ENCODE data around the gene NFATC2.

NFATC2 gene

GRCh38 chr20:51432875-51433274 is 109.6 kb downstream of the NFATC2 start:
- no peak for DNase-seq (ENCODE audit: low read depth in 1 of 2, low spot score in 1 of 2)

DNA sequence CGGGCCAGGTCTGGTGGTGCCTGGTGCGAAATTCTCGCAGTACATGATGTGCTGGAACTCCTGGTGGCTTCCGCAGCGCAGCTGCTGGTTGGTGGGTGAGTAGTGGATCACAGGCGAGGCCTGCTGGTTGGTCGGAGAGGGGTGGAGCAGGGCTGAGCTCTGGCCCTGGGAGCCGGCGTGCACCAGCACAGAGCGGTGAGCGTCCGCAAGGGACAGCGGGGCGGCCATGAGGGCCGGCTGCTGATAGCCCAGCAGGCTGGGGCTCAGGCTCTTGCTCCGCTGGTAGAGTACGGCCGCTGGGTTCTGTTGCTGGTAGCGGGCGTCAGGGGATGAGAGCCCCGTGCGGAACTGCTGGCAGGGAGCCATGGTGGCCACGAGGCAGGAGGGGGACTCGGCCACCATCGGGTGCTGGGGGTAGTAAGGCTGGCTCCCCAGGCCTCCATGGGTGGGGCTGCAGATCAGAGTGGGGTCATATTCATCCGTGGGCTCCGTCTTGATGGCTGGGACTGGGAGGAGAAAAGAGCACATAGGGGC is 110.2 kb downstream of the NFATC2 start:
- DNase-seq (ENCODE audit: low read depth in 1 of 2, low spot score in 1 of 2), result no peak

- no peak for DNase-seq (ENCODE audit: low read depth in 1 of 2, low spot score in 1 of 2)
Observed at GRCh38 chr20:51431321-51431720, 111.2 kb downstream of the NFATC2 start.

DNA sequence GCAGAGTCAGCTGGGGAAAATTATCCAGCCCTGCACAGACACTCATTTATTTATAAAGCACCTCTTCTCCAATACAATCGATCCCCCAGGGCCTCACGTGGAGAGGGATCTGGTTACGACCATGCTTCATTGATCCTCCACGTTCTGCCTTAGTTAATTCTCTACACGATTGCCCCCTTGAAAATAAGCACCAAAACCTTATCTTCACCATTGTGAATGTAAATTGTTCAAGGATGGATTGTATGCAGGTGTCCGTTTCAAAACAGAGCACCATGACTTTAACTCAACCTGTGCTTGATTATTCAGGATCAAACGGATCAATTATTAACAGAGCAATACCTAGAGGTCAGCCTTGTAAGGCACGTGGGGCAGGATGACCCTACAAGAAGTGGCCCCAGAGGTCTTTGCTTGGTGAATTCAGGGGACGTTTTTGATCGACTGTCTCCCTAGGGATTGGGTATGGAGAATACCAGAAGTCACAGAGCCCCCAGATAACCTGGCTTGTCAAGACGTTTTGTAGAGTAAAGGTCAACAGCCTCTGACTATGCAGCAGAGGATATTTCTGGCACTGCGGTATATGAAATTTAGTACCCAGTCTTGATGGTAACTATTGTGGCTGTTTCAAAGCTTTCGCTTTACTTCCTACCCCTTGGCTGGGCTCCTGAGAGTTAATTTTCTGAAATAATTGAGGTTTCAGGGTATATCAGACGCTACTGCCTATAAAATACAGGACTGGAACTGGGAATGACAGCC is 112.1 kb downstream of the NFATC2 start:
- DNase-seq (ENCODE audit: low read depth in 1 of 2, low spot score in 1 of 2), result no peak

DNA sequence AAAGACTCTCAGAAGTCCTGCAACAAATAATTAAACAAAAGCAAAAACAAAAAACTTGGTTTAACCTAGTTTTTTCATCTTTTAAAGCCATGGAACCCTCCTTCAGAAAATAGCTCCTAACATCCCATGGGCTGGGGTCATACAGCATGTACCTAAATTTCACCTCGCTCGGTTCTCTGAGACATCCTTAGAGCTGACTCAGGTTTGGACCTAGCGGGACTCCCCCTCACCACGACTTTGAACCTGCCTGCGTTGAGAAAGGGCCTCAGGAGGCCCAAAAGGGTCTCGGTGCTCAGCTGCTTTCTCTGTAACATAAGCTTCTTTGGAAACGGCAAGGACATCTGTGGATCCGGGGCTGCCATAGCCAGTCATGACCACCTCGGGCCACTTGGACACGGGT is 112.8 kb downstream of the NFATC2 start:
- no peak for DNase-seq (ENCODE audit: low read depth in 1 of 2, low spot score in 1 of 2)

GRCh38 chr20:51429144-51429482 is 113.4 kb downstream of the NFATC2 start:
- DNase-seq (ENCODE audit: low read depth in 1 of 2, low spot score in 1 of 2), result no peak

GRCh38 chr20:51428401-51429143 is 113.9 kb downstream of the NFATC2 start:
- no peak for DNase-seq (ENCODE audit: low read depth in 1 of 2, low spot score in 1 of 2)

DNA sequence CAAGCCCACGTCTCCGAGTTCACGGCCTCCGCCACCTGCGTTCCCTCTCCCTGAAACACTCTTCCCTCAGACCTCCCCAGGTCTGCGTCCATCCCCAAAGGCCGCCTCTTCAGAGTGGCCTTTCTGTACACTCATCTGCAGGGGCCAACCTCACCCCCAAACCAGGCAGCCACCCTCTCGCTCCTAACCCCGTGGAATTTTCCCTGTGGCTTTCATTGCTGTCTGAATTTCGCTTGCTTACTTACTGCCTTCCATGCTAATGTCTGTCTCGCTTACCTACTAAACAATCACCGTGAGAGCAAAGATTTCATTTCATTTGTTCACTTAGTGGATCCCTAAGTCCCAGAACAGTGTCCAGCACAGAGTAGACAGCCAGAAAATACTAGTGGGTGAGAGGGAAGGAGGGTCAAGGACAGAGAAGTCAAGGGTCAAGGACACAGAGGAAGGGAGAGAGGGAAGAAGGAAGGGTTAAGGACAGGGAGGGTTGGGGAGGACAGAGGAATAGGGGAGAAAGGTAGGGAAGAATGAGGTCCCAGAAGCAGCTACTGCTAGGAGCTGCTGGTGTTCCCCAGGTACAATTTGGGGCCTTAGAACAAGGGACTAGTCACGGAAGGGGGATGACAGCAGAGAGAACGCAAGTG is 114.7 kb downstream of the NFATC2 start:
- DNase-seq (ENCODE audit: low read depth in 1 of 2, low spot score in 1 of 2), result no peak

DNA sequence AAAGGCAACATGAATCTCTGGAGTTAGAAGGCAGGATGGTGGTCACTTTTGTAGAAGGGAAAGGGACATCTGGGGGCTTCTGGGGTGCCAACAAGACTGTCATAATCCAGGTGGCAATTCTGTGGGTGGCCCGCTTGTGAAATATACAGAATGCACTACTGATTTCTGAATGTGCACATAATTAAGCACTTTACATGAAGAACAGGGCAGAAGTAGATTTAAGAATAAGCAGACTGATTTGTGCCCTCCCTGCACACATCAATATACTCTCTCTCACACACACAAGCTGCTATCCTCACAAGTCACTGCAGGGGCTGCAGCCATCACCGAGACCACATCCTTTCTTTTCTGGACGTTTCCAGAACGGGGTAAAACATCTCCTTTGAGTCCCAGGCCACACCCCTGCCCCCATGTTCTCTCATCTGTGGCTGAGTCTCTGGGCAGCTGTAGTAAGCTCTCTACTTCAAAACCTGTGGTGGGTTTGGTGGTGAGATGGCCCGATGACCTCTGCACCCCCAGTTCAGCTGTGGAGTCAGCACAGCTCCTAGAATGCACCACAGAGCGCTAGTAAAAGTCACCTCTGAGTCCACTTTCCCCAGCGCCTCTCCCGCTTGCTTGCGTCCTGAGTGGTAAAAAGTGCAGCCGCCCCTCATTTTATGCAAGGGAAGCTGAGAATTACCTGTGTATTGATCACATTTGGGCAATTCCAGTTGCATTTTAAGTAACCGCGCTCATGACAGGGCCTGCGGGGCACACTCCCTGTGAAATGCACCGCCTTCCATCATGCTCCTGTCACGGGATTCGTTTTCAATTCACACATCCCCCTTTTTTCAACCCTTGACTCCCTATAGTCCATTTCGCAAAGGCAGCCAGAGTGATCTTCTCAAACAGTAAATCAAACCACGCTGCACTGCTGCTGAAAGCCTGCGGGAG is 115.5 kb downstream of the NFATC2 start:
- no peak for DNase-seq (ENCODE audit: low read depth in 1 of 2, low spot score in 1 of 2)

GRCh38 chr20:51425347-51426106 is 117.0 kb downstream of the NFATC2 start:
- DNase-seq (ENCODE audit: low read depth in 1 of 2, low spot score in 1 of 2), result no peak

DNA sequence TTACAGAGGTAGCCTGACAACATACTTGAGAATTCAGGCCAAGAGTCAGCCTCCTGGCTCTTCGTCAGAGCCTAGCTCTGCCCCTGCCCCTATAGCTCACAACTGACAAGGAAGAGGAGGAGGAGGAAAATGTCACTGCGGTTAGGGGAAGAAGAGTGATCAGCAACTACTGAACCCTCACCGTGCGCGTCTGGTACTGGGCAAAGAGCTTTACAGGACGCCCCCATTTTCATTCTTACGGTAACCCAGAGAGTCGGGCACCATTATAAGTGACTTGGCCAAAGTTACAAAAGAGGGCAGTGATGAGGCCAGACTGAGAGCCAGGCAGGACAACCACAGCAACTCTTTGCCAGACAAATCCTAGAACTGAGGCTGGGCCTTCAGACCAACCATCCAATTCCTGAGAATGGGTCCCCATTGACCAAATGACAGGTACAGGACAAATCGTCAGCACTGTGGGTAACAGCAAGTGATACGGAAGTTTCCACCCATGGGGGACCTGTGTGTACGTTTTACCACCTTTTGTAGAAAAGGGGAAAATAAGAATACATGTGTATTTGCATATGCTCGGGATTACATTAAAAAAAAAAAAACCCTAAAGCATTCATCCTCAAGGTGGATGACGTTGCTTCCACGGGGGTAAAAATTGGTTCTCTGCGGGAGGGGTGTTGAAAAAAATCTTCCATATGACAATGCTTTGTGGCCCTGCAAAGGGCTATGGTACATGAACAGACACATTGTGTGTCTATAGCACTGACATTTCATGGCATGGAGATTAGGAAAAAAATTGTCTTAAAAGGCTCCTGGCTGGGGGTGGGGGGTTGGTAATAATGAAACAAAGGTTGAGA is 118.0 kb downstream of the NFATC2 start:
- no peak for DNase-seq (ENCODE audit: low read depth in 1 of 2, low spot score in 1 of 2)

GRCh38 chr20:51423810-51424209 is 118.7 kb downstream of the NFATC2 start:
- no peak for DNase-seq (ENCODE audit: low read depth in 1 of 2, low spot score in 1 of 2)

DNA sequence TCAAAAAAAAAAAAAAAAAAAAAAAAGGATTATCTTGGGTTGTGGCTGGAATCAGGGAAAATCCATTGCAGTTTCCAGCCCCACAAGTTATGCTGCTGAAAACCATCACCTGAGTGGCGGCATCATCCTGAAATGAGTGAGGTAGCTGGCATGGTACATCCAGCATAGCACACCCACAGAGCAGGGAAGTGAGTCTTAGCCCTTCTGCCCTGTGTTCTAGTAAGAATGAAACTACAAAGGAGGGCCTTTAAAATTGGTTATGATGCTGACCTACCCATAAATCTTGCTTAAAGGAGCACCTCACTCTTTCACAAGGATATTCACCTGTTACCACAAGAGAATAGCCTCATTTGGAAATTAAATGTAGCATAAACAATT is 119.2 kb downstream of the NFATC2 start:
- no peak for DNase-seq (ENCODE audit: low read depth in 1 of 2, low spot score in 1 of 2)

GRCh38 chr20:51422514-51423289 is 119.8 kb downstream of the NFATC2 start:
- DNase-seq (ENCODE audit: low read depth in 1 of 2, low spot score in 1 of 2), result no peak

DNA sequence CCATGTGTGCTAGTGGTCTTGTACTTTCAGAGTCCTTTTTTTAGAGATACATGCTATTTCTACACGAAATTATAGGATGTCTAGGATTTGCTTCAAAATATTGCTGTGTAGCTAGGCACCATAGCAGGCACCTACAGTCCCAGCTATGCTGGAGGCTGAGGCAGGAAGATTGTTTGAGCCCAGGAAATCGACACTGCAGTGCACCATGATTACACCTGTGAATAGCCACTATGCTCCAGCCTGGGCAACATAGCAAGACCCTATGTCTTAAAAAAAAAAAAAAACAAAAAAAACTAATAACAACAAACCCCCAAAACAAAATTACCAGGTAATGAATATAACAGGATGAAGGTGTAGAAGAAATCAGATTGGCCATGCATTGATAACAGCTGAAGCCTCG is 121.7 kb downstream of the NFATC2 start:
- DNase-seq (ENCODE audit: low read depth in 1 of 2, low spot score in 1 of 2), result no peak

- DNase-seq (ENCODE audit: low read depth in 1 of 2, low spot score in 1 of 2), result no peak
Observed at GRCh38 chr20:51420111-51420510, 122.4 kb downstream of the NFATC2 start.

GRCh38 chr20:51419646-51420045 is 122.9 kb downstream of the NFATC2 start:
- no peak for DNase-seq (ENCODE audit: low read depth in 1 of 2, low spot score in 1 of 2)

DNA sequence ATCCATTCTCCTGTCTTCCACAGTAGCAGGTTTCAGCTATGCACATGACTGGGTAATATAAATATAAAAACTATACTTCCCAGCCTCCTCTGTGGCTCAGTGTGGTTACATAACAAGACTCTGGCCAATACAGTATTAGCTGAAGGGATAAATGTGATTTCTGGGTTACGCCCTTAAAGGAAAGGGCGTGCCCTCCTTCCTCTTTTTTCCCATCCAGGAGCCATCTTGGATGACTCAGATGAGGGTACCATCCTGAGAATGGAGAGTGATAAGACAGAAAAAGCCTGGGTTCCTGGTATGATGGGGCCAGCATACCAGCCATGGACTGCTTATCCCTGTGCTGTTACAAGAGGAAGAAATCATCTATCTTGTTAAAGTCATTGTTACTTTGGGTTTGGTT is 123.3 kb downstream of the NFATC2 start:
- no peak for DNase-seq (ENCODE audit: low read depth in 1 of 2, low spot score in 1 of 2)

DNA sequence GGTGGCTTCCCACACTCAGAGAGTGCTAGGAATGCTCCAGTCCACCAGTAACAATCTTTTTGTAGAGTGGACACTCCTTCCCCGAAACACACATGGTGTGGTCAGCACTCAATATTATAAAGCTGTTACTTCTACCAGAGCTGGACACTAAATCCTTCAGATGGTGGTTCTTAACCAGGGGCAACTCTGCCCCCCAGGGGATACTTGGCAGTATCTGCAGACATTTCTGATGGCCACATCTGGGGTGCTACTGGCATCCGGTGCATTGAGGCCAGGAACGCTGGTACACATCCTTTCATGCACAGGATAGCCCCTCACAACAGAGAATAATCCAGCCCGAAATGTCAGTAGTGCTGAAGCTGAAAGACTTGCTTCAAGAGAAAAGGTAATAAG is 124.4 kb downstream of the NFATC2 start:
- DNase-seq (ENCODE audit: low read depth in 1 of 2, low spot score in 1 of 2), result no peak

All from activated CD4-positive, alpha-beta T cell treated with anti-CD3 and anti-CD28 coated beads, Interleukin-2, amount 50 U/mL, for 24 hours (primary cell).